ENCODE measurements around the gene ST6GALNAC3. TPM values are rescaled to one million over a fixed set of nuclear protein-coding genes. Genes with fewer than 3 reads are reported as not detected.

The ST6GALNAC3 gene
- total RNA-seq, 4 donors from 2014 or later, result 2.8 to 3.5 (median 3.4) TPM

DNA sequence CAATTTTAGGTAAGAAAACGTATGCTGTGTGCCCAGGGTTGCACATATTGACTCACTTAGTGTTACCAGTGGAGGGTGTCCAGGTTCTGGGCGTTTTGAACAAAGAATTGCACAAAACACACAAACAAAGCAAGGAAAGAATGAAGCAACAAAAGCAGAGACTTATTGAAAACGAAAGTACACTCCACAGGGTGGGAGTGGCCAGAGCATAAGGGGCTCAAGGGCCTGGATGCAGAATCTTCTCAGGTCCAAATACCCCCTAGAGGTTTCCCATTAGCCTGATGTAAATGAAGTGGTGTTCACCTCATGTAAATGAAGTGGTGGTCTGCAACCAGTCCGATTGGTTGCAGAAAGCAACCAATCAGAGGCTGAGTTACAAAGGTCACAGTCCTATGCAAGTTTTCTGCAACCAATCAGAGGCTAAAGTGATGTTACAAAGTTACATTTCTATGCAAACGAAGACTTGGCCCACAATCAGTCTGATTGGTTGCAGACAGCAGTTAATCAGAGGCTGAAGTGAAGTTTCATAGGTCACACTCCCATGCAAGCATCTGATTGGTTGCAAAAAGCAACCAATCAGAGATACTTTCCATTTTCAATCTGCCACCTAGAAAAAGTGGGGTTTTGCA is 228.3 kb downstream of the ST6GALNAC3 start:
- DNase-seq, result no peak
- Histone ChIP-seq H3K27ac (no peak overlapping the region), H3K4me3 (no peak overlapping the region), H3K27me3 (no peaks in the 10 kb centered on the region), H3K36me3 (no peaks in the 10 kb centered on the region), H3K9me3 (no peaks in the 10 kb centered on the region), H3K4me1 (no peaks in the 10 kb centered on the region)
- TF ChIP-seq, protein P1, sequence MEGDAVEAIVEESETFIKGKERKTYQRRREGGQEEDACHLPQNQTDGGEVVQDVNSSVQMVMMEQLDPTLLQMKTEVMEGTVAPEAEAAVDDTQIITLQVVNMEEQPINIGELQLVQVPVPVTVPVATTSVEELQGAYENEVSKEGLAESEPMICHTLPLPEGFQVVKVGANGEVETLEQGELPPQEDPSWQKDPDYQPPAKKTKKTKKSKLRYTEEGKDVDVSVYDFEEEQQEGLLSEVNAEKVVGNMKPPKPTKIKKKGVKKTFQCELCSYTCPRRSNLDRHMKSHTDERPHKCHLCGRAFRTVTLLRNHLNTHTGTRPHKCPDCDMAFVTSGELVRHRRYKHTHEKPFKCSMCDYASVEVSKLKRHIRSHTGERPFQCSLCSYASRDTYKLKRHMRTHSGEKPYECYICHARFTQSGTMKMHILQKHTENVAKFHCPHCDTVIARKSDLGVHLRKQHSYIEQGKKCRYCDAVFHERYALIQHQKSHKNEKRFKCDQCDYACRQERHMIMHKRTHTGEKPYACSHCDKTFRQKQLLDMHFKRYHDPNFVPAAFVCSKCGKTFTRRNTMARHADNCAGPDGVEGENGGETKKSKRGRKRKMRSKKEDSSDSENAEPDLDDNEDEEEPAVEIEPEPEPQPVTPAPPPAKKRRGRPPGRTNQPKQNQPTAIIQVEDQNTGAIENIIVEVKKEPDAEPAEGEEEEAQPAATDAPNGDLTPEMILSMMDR (IDR thresholded peaks at IDR 0.05), result no peak
- TF ChIP-seq POLR2A (IDR thresholded peaks at IDR 0.05), result no peak

DNA sequence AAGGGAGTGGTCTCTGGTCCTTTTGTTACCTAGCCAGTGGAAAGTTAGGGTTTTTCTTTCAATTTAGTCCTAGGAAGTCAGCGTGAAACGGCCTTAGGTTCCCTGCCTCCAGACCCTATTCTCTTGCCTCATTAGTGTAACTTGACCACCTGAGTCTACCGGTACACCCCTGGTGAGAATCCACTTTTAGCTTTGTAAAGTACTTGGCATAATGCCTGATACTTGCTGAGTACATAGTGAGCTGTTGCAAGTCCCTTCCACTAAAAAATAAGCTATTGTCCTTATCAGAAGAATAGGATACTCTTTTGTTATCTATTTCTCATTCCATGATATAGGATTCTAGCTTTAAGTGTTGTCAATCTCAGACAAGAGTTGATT is 228.8 kb downstream of the ST6GALNAC3 start:
- no peak overlapping the region for H3K27ac ChIP-seq

DNA sequence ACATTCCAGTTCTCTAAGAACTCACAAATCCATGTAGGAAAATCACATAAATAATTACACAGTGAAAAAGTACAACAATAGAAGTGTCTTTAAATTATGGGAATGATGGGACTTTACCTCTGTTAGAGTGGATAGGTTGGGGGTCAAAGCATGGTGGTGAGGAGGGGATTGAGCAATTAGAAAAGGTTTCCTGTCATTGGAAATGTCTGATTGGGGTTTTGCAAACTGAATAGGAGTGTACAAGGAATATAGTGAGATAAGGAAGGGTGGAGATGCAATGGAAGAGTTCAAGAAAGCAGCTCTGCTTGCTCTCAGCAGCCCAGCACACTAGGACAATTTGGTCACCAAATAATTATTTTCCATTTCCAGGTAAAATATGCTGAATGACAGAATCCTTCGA is 238.8 kb downstream of the ST6GALNAC3 start:
- H3K4me3 ChIP-seq, result no peak overlapping the region
- TF ChIP-seq, protein P1 (IDR thresholded peaks at IDR 0.05), result no peak
- TF ChIP-seq POLR2A (IDR thresholded peaks at IDR 0.05), result no peak
- no peaks in the 10 kb centered on the region for H3K9me3 ChIP-seq
- DNase-seq, result no peak
- no peaks in the 10 kb centered on the region for H3K4me1 ChIP-seq
- no peak overlapping the region for H3K27ac ChIP-seq
- H3K27me3 ChIP-seq, result no peaks in the 10 kb centered on the region
- no peaks in the 10 kb centered on the region for H3K36me3 ChIP-seq

More for the DNA sequence above, 228.8 kb downstream of the ST6GALNAC3 start:
- no peaks in the 10 kb centered on the region for H3K27me3 ChIP-seq
- H3K36me3 ChIP-seq, result no peaks in the 10 kb centered on the region
- H3K4me1 ChIP-seq, result no peaks in the 10 kb centered on the region
- no peak for DNase-seq
- TF ChIP-seq, protein P1 (IDR thresholded peaks at IDR 0.05), result no peak
- TF ChIP-seq POLR2A (IDR thresholded peaks at IDR 0.05), result no peak
- H3K4me3 ChIP-seq, result no peak overlapping the region
- no peaks in the 10 kb centered on the region for H3K9me3 ChIP-seq

DNA sequence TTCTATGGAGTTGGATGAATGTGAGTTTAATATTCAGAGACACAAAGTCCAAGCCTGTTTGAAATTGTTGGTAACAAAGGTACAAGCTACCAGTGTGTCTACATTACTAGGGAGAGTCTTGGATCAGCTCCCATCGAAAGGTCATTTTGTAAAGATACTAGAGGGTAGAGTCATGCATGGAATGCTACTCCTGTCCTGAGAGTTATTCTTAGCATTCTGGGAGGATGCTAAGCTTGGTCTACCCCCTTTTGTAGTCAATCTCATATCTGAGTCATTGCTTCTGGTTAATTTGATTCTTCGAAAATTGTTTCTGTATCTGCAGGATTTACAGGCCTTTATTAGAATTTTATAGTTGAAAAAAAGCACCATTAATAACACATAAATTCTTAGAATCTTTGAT is 240.2 kb downstream of the ST6GALNAC3 start:
- DNase-seq, result no peak
- H3K9me3 ChIP-seq, result no peaks in the 10 kb centered on the region
- TF ChIP-seq POLR2A (IDR thresholded peaks at IDR 0.05), result no peak
- TF ChIP-seq, protein P1 (IDR thresholded peaks at IDR 0.05), result no peak

DNA sequence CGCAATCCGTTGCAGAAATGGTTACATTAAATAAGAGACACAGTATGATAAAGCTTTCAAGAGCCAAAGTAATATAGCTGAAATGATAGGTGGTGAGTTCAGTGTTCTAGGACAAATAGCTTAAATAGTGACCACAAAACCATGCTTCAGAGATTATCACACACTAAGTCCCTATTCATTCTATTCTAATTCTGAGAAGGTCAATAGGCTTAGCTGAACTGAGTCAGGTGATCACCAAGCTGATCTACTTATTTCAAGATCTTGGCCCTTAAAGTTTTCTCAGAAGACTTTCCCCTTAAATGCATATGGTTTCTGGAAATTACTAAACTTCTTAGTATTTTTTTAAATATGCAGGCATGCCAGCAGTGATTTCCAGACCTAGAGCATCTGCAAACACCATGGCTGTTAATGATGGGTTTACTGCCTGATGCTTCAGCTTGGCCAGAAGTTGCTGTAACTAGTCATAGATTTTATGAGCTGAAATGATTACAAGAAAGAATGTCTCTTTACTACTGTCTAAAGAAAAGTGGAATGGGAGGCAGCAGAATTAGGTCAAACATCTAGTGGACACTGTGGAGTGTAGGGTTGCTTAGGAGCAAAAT is 242.9 kb downstream of the ST6GALNAC3 start:
- no peak overlapping the region for H3K4me3 ChIP-seq
- TF ChIP-seq, protein P1 (IDR thresholded peaks at IDR 0.05), result no peak
- TF ChIP-seq POLR2A (IDR thresholded peaks at IDR 0.05), result no peak
- H3K27me3 ChIP-seq, result no peaks in the 10 kb centered on the region
- H3K4me1 ChIP-seq, result no peaks in the 10 kb centered on the region
- H3K36me3 ChIP-seq, result no peaks in the 10 kb centered on the region
- DNase-seq, result no peak
- H3K9me3 ChIP-seq, result no peaks in the 10 kb centered on the region
- no peak overlapping the region for H3K27ac ChIP-seq

More for the DNA sequence above, 240.2 kb downstream of the ST6GALNAC3 start:
- H3K27ac ChIP-seq, result no peak overlapping the region
- no peaks in the 10 kb centered on the region for H3K36me3 ChIP-seq
- no peak overlapping the region for H3K4me3 ChIP-seq
- no peaks in the 10 kb centered on the region for H3K4me1 ChIP-seq
- no peaks in the 10 kb centered on the region for H3K27me3 ChIP-seq
